ENCODE results near the gene RXRA. TPM values are rescaled to one million over a fixed set of nuclear protein-coding genes. Genes with fewer than 3 reads are reported as not detected.

Gene RXRA
- total and polyA plus RNA-seq, 2 of the 4 experiments (the other 2 are of a cell fraction), result 7.5 to 17.9 TPM

- ATAC-seq (ENCODE audit: low read depth), result peak; percentile 27
- no peak overlapping the region for H4K5ac ChIP-seq (ENCODE audit: low read depth, low read length)
- no peak overlapping the region for H2BK120ac ChIP-seq (ENCODE audit: low read depth, low read length)
- no peak overlapping the region for H3K9ac ChIP-seq (ENCODE audit: low read depth, low read length)
- POLR2A ChIA-PET (ENCODE audit: unreplicated experiment), result no interaction called here
- in situ Hi-C loops (cut with MboI; ENCODE audit: low sequenced_read_pairs) (no loop called here), intact Hi-C loops (cut with micrococcal nuclease) (no loop called here), dilution Hi-C loops (cut with HindIII; ENCODE audit: low sequenced_read_pairs, unreplicated experiment) (no loop called here)
- H4K8ac ChIP-seq (ENCODE audit: low read depth in 2 of 2, low read length in 2 of 2), result no peak overlapping the region
- no peak overlapping the region for H2BK5ac ChIP-seq (ENCODE audit: low read depth, low read length, poor library complexity, severe bottlenecking)
- H3K27ac ChIP-seq (ENCODE audit: insufficient read depth, low read length), result no peak overlapping the region
- no peak overlapping the region for H4K91ac ChIP-seq (ENCODE audit: insufficient read depth, low read depth, low read length)
- H3K79me1 ChIP-seq (ENCODE audit: low read depth in 1 of 2, low read length in 2 of 2), result peaks cover 0 to 94% of the 10 kb centered on the region in 2 experiments
- H2AFZ ChIP-seq (replicated peaks; ENCODE audit: low read length, poor library complexity), result no peak overlapping the region
- no peak overlapping the region for H2BK15ac ChIP-seq (ENCODE audit: low read depth, low read length)
- no peak overlapping the region for H2AK9ac ChIP-seq (replicated peaks; ENCODE audit: low read depth, low read length, poor library complexity)
- H3K4me3 ChIP-seq (ENCODE audit: insufficient read depth, low read depth, low read length), result no peak overlapping the region
- no peak overlapping the region for H2BK20ac ChIP-seq (ENCODE audit: low read depth, low read length)
- TF ChIP-seq MAZ (IDR thresholded peaks at IDR 0.05; ENCODE audit: borderline replicate concordance, low read depth, low read length) (no peak), MAFK (IDR thresholded peaks at IDR 0.05; ENCODE audit: low read depth, low read length) (no peak), RAD21 (IDR thresholded peaks at IDR 0.05; ENCODE audit: low read length) (no peak), SMC3 (IDR thresholded peaks at IDR 0.05; ENCODE audit: low read depth, low read length) (no peak), CEBPB (IDR thresholded peaks at IDR 0.05; ENCODE audit: low read depth, low read length) (no peak), RFX5 (IDR thresholded peaks at IDR 0.05; ENCODE audit: low read depth, low read length) (no peak), POLR2A (IDR thresholded peaks at IDR 0.05; ENCODE audit: low read depth, low read length) (no peak), MXI1 (IDR thresholded peaks at IDR 0.05; ENCODE audit: borderline replicate concordance, low read depth, low read length) (no peak), BHLHE40 (IDR thresholded peaks at IDR 0.05; ENCODE audit: low read depth, low read length) (no peak), RCOR1 (IDR thresholded peaks at IDR 0.05; ENCODE audit: insufficient replicate concordance, low read length) (no peak), CHD1 (IDR thresholded peaks at IDR 0.05; ENCODE audit: low read depth, low read length) (no peak), ELK1 (IDR thresholded peaks at IDR 0.05; ENCODE audit: borderline replicate concordance, low read depth, low read length) (no peak), USF2 (IDR thresholded peaks at IDR 0.05; ENCODE audit: low read depth, low read length) (no peak), CTCF (conservative IDR thresholded peaks at IDR 0.05; ENCODE audit: low read depth, low read length) (no peak)
- H3K4me1 ChIP-seq (ENCODE audit: control insufficient read depth, insufficient read depth, low read length), result peaks cover 33% of the 10 kb centered on the region
- WGBS, 2 experiments (ENCODE audit: extremely low coverage in 2 of 2, insufficient read length in 1 of 2), result 44% methylated on average over 16 of the region's 38 CpGs; no CpG with 5 or more reads in 1 of the 2 experiments
- no peaks in the 10 kb centered on the region; the same call in 1 of the 2 replicates for H3K36me3 ChIP-seq (ENCODE audit: control insufficient read depth, insufficient read depth, low read length)
- no peak overlapping the region for H3K18ac ChIP-seq (ENCODE audit: low read depth, low read length)
- H3K4me2 ChIP-seq (ENCODE audit: low read depth, low read length), result no peak overlapping the region
- H3K9me1 ChIP-seq (ENCODE audit: insufficient read depth, low read length), result peaks cover 7% of the 10 kb centered on the region; the same call in 1 of the 2 replicates
- no peak overlapping the region for H3K4ac ChIP-seq (ENCODE audit: low read depth, low read length)
- no peak overlapping the region for H3K14ac ChIP-seq (replicated peaks; ENCODE audit: low read depth, low read length)
- no peak for DNase-seq
- no peaks in the 10 kb centered on the region for H3K9me3 ChIP-seq (ENCODE audit: control insufficient read depth, insufficient read depth, low read length)
- H3K27me3 ChIP-seq (ENCODE audit: control insufficient read depth, insufficient read depth, low read length), result no peaks in the 10 kb centered on the region
- peaks cover 100% of the 10 kb centered on the region for H4K20me1 ChIP-seq (ENCODE audit: insufficient read depth, low read length)
- H3K56ac ChIP-seq (ENCODE audit: extremely low read depth, insufficient read depth, low read length), result no peak overlapping the region
- 0 out of 2 replicates have a peak overlapping the region, but pooled peaks have one; percentile 32 for H3K23ac ChIP-seq (ENCODE audit: low read depth, low read length)
- no peak overlapping the region for H2AK5ac ChIP-seq (ENCODE audit: low read depth, low read length)
- CTCF ChIA-PET, result no interaction called here
- BruUV-seq (replicated peaks), result no TSS peak
Measured at GRCh38 chr9:134375430-134376385, 49.5 kb downstream of the RXRA start.
